ENCODE data around the gene SKIC3. TPM values are rescaled to one million over a fixed set of nuclear protein-coding genes. Genes with fewer than 3 reads are reported as not detected.

SKIC3 gene
- total and polyA plus RNA-seq, 7 donors, result 13.1 to 71.2 (median 44.4) TPM

- no peaks in the 10 kb centered on the region for H3K9me3 ChIP-seq
- DNase-seq, result no peak
- 87 to 95% (median 93%) methylated on average over 1 of the region's 1 CpG for WGBS, 3 donors
- no peak overlapping the region for H3K27ac ChIP-seq
- H3K4me1 ChIP-seq, result no peaks in the 10 kb centered on the region
- intact Hi-C loops (cut with DNase I), result loop anchor here (5.0 to 10.0 kb wide), 2 partner anchors 37 to 1255 kb away; no protein-coding TSS in a partner anchor
- no peaks in the 10 kb centered on the region for H3K27me3 ChIP-seq (ENCODE audit: insufficient read depth in 3 of 3, low read length in 2 of 3)
- TF ChIP-seq CTCF (IDR thresholded peaks at IDR 0.05), result no peak
- H3K36me3 ChIP-seq (ENCODE audit: insufficient read depth in 1 of 2, low read depth in 1 of 2), result peaks cover 0 to 92% of the 10 kb centered on the region in 2 donors
- no peak for ATAC-seq
- H3K4me3 ChIP-seq, result no peak overlapping the region
Observed at GRCh38 chr5:95519681-95520080, 35.1 kb downstream of the SKIC3 start.

- DNase-seq (no peak), ATAC-seq (no peak)
- intact Hi-C loops (cut with DNase I), result loop anchor here (5.0 to 10.0 kb wide), 2 partner anchors 37 to 1256 kb away; no protein-coding TSS in a partner anchor
- Histone ChIP-seq H3K36me3 (ENCODE audit: insufficient read depth in 1 of 2, low read depth in 1 of 2) (peaks cover 0 to 92% of the 10 kb centered on the region in 2 donors), H3K4me1 (no peaks in the 10 kb centered on the region), H3K27ac (no peak overlapping the region), H3K27me3 (ENCODE audit: insufficient read depth in 3 of 3, low read length in 2 of 3) (no peaks in the 10 kb centered on the region), H3K9me3 (no peaks in the 10 kb centered on the region), H3K4me3 (no peak overlapping the region)
- 66 to 77% (median 71%) methylated on average over 1 of the region's 1 CpG for WGBS, 3 donors
- no peak for TF ChIP-seq CTCF (IDR thresholded peaks at IDR 0.05)
Observed at GRCh38 chr5:95519151-95519550, 35.6 kb downstream of the SKIC3 start.

- Histone ChIP-seq H3K4me1 (no peaks in the 10 kb centered on the region), H3K4me3 (no peak overlapping the region), H3K36me3 (ENCODE audit: insufficient read depth in 1 of 2, low read depth in 1 of 2) (peaks cover 0 to 92% of the 10 kb centered on the region in 2 donors), H3K9me3 (no peaks in the 10 kb centered on the region), H3K27me3 (ENCODE audit: insufficient read depth in 3 of 3, low read length in 2 of 3) (no peaks in the 10 kb centered on the region), H3K27ac (no peak overlapping the region)
- intact Hi-C loops (cut with DNase I), result loop anchor here (5.0 to 10.0 kb wide), 2 partner anchors 36 to 1256 kb away; no protein-coding TSS in a partner anchor
- WGBS, 3 donors, result 97 to 100% (median 100%) methylated on average over 2 of the region's 2 CpGs
- ATAC-seq, result no peak
- DNase-seq, result no peak
- no peak for TF ChIP-seq CTCF (IDR thresholded peaks at IDR 0.05)
Observed at GRCh38 chr5:95518417-95518816, 36.4 kb downstream of the SKIC3 start.

- H3K4me3 ChIP-seq, result no peak overlapping the region
- no peak for TF ChIP-seq CTCF (IDR thresholded peaks at IDR 0.05)
- no peaks in the 10 kb centered on the region for H3K9me3 ChIP-seq
- ATAC-seq (no peak), DNase-seq (no peak)
- WGBS, 3 donors, result 95 to 100% (median 97%) methylated on average over 1 of the region's 1 CpG
- H3K27ac ChIP-seq, result no peak overlapping the region
- no peaks in the 10 kb centered on the region for H3K27me3 ChIP-seq (ENCODE audit: insufficient read depth in 3 of 3, low read length in 2 of 3)
- intact Hi-C loops (cut with DNase I), result loop anchor here in 1 of 2 donors (10.0 kb wide), 1 partner anchor 1263 kb away; no protein-coding TSS in a partner anchor
- H3K36me3 ChIP-seq (ENCODE audit: insufficient read depth in 1 of 2, low read depth in 1 of 2), result peaks cover 3 to 100% of the 10 kb centered on the region in 2 donors
- no peaks in the 10 kb centered on the region for H3K4me1 ChIP-seq
Observed at GRCh38 chr5:95511606-95512005, 43.2 kb downstream of the SKIC3 start.

GRCh38 chr5:95508550-95508949 is 46.2 kb downstream of the SKIC3 start:
- DNase-seq (no peak), ATAC-seq (no peak)
- Histone ChIP-seq H3K27ac (no peak overlapping the region), H3K27me3 (ENCODE audit: insufficient read depth in 3 of 3, low read length in 2 of 3) (no peaks in the 10 kb centered on the region), H3K36me3 (ENCODE audit: insufficient read depth in 1 of 2, low read depth in 1 of 2) (peaks cover 9 to 98% of the 10 kb centered on the region in 2 donors), H3K4me3 (no peak overlapping the region), H3K9me3 (no peaks in the 10 kb centered on the region), H3K4me1 (no peaks in the 10 kb centered on the region)
- 41 to 53% (median 49%) methylated on average over 1 of the region's 1 CpG for WGBS, 3 donors
- TF ChIP-seq CTCF (IDR thresholded peaks at IDR 0.05), result no peak
- intact Hi-C loops (cut with DNase I), result no loop called here

Measured in psoas muscle (tissue), 8 donors.